WTC11 (cell line): ENCODE measurements around the gene LGR6.

Experiments
- AFF4 ChIP-seq: sonication (generic); formaldehyde crosslinking; IDR thresholded peaks from 2 replicates; pipeline ENCODE4 v1.8.1; 2023; ENCODE audit warnings: mild to moderate bottlenecking, missing genetic modification reagents, borderline replicate concordance
- CTCF ChIP-seq: fragments of 200-600 bp; IDR thresholded peaks from 2 replicates; pipeline ENCODE4 v1.8.0; 2022; ENCODE audit warnings: antibody characterized with exemption
- GTF2I ChIP-seq: fragments of 250-450 bp; sonication (Bioruptor Pico); conservative IDR thresholded peaks from 2 replicates; pipeline ENCODE4 v1.4.0; 2021; ENCODE audit warnings: mild to moderate bottlenecking
- IRF1 ChIP-seq: sonication (generic); formaldehyde crosslinking; IDR thresholded peaks from 2 replicates; pipeline ENCODE4 v1.8.0; 2023; ENCODE audit warnings: missing genetic modification reagents
- MAX ChIP-seq: sonication (generic); formaldehyde crosslinking; IDR thresholded peaks from 2 replicates; pipeline ENCODE4 v1.8.0; 2022; ENCODE audit warnings: mild to moderate bottlenecking, missing genetic modification reagents
- SMAD3 ChIP-seq: sonication (generic); formaldehyde crosslinking; IDR thresholded peaks from 2 replicates; pipeline ENCODE4 v1.8.0; 2022; ENCODE audit warnings: missing genetic modification reagents, mild to moderate bottlenecking, borderline replicate concordance
- ZNF121 ChIP-seq: sonication (generic); formaldehyde crosslinking; IDR thresholded peaks from 2 replicates; pipeline ENCODE4 v1.8.0; 2023; ENCODE audit warnings: missing genetic modification reagents
- ZNF281 ChIP-seq: sonication (generic); formaldehyde crosslinking; IDR thresholded peaks from 2 replicates; pipeline ENCODE4 v1.8.0; 2023; ENCODE audit warnings: mild to moderate bottlenecking, missing genetic modification reagents

GRCh38 chr1:202272103-202272845 lies 78.7 kb downstream of the LGR6 start:
- TF ChIP-seq MAX (CRISPR knock-in tag): no peak
- no peak for TF ChIP-seq CTCF
- no peak for TF ChIP-seq IRF1 (CRISPR knock-in tag)
- no peak for TF ChIP-seq ZNF121 (CRISPR knock-in tag)
- no peak for TF ChIP-seq GTF2I (CRISPR knock-in tag)
- TF ChIP-seq SMAD3 (CRISPR knock-in tag): no peak
- no peak for TF ChIP-seq ZNF281 (CRISPR knock-in tag)
- TF ChIP-seq AFF4: no peak
